Loucy (cell line): Measurements from ENCODE around the gene ICAM1.
A peak's percentile ranks its signal among the peaks of the same experiment; 100 is the strongest.

Experiments used
- H2AFZ ChIP-seq: fragments of 200-600 bp; sonication (generic); 2 replicates; pipeline ENCODE4 v1.6.0; 2016; ENCODE audit warnings: antibody characterized with exemption, mild to moderate bottlenecking, low read length, moderate library complexity
- H3F3A ChIP-seq: fragments of 200-600 bp; 2 replicates; pipeline ENCODE4 v1.6.0; 2016; ENCODE audit warnings: antibody characterized with exemption, low read depth, mild to moderate bottlenecking
- H3K27me3 ChIP-seq: fragments of 200-600 bp; sonication (generic); 2 replicates; pipeline ENCODE4 v1.6.1; 2014; ENCODE audit warnings: low read length, mild to moderate bottlenecking; ENCODE audit not compliant: insufficient read depth, poor library complexity, severe bottlenecking
- H3K36me3 ChIP-seq: fragments of 200-600 bp; sonication (generic); 2 replicates; pipeline ENCODE4 v1.6.1; 2016; ENCODE audit warnings: low read length; ENCODE audit not compliant: insufficient read depth
- H3K4me1 ChIP-seq: fragments of 200-600 bp; sonication (generic); 2 replicates; pipeline ENCODE4 v1.5.1; 2014; ENCODE audit warnings: low read length, mild to moderate bottlenecking; ENCODE audit not compliant: insufficient read depth, poor library complexity, severe bottlenecking
- H3K4me2 ChIP-seq: fragments of 200-600 bp; sonication (generic); 2 replicates; pipeline ENCODE4 v1.6.0; 2014; ENCODE audit warnings: antibody characterized with exemption, low read length, low read depth, mild to moderate bottlenecking; ENCODE audit not compliant: poor library complexity, severe bottlenecking
- H3K4me3 ChIP-seq: fragments of 200-600 bp; sonication (generic); 2 replicates; pipeline ENCODE4 v1.5.1; 2014; ENCODE audit warnings: low read length, mild to moderate bottlenecking, mixed read lengths; ENCODE audit not compliant: poor library complexity, severe bottlenecking
- H3K79me2 ChIP-seq: fragments of 200-600 bp; sonication (generic); 2 replicates; pipeline ENCODE4 v1.6.1; 2014; ENCODE audit warnings: low read length; ENCODE audit not compliant: insufficient read depth
- H3K9ac ChIP-seq: fragments of 200-600 bp; sonication (generic); 2 replicates; pipeline ENCODE4 v1.6.0; 2014; ENCODE audit warnings: mild to moderate bottlenecking, low read depth, low read length, moderate library complexity; ENCODE audit not compliant: poor library complexity, severe bottlenecking
- H3K9me2 ChIP-seq: fragments of 200-600 bp; sonication (generic); replicated peaks from 2 replicates; pipeline ENCODE4 v1.6.1; 2016; ENCODE audit warnings: low read depth, low read length, mixed read lengths
- H3K9me3 ChIP-seq: fragments of 200-600 bp; sonication (generic); 2 replicates; pipeline ENCODE4 v1.6.1; 2014; ENCODE audit warnings: mild to moderate bottlenecking, antibody characterized with exemption, low read length, low read depth; ENCODE audit not compliant: insufficient read depth
- H4K20me1 ChIP-seq: fragments of 200-600 bp; sonication (generic); 2 replicates; pipeline ENCODE4 v1.6.0; 2014; ENCODE audit warnings: antibody characterized with exemption, low read length, mild to moderate bottlenecking; ENCODE audit not compliant: insufficient read depth, poor library complexity, severe bottlenecking
- EZH2phosphoT487 ChIP-seq: fragments of 200-600 bp; IDR thresholded peaks from 2 replicates; pipeline ENCODE4 v1.6.1; 2018; ENCODE audit warnings: antibody characterized with exemption, mild to moderate bottlenecking, moderate library complexity, borderline replicate concordance
- TF ChIP-seq, protein P1 (sequence below): fragments of 200-600 bp; sonication (generic); conservative IDR thresholded peaks from 2 replicates; pipeline ENCODE4 v1.5.1; 2014; ENCODE audit warnings: mild to moderate bottlenecking, antibody characterized with exemption, low read length

ICAM1 gene

DNA sequence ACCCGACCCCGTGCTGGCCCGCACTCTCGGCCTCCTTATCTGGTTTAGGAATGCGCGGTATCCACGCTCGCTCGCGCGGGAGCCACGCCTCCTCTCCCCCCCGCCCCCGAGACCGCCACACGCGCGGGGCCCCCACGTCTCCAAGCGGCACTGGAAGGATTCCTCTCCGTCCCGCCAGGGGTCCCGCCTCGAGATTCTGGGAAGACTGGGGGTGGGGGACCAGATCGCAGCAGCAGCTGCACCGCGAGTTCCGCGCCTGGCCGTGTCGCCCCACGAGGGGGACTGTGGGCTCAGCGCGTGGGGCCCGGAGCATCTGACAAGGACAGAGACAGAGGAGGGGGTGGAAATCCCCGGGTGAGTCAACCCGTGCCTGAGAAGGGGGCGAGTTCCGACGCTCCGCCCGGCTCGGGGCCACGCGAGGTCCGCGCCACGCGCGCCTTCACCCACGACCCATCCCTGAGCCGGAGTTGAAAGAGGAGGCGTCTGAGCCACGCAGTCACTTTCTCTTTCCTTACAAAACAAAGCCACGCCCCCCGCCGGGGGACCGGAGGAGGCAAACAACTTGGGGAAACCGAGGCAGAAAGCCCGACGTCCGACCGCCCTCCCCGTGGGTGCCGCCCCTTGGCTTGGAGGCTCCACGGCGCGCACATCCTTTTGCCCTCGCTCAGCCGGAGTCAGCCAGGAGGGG is 40.6 kb upstream of the ICAM1 start:
- Histone ChIP-seq H3K4me1 (peaks cover 23% of the 10 kb centered on the region), H3K27me3 (no peaks in the 10 kb centered on the region), H2AFZ (peak overlapping the region; percentile 94), H3K9ac (peak overlapping the region; percentile 76), H4K20me1 (no peaks in the 10 kb centered on the region), H3K4me3 (peak overlapping the region; percentile 78), H3F3A (no peaks in the 10 kb centered on the region; the same call in 1 of the 2 replicates), H3K9me3 (no peaks in the 10 kb centered on the region), H3K79me2 (peaks cover 10% of the 10 kb centered on the region; the same call in 1 of the 2 replicates), H3K36me3 (no peaks in the 10 kb centered on the region), H3K4me2 (peak overlapping the region; percentile 82), H3K9me2 (no peaks in the 10 kb centered on the region)
- TF ChIP-seq, protein P1, sequence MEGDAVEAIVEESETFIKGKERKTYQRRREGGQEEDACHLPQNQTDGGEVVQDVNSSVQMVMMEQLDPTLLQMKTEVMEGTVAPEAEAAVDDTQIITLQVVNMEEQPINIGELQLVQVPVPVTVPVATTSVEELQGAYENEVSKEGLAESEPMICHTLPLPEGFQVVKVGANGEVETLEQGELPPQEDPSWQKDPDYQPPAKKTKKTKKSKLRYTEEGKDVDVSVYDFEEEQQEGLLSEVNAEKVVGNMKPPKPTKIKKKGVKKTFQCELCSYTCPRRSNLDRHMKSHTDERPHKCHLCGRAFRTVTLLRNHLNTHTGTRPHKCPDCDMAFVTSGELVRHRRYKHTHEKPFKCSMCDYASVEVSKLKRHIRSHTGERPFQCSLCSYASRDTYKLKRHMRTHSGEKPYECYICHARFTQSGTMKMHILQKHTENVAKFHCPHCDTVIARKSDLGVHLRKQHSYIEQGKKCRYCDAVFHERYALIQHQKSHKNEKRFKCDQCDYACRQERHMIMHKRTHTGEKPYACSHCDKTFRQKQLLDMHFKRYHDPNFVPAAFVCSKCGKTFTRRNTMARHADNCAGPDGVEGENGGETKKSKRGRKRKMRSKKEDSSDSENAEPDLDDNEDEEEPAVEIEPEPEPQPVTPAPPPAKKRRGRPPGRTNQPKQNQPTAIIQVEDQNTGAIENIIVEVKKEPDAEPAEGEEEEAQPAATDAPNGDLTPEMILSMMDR = no peak
- no peak for TF ChIP-seq EZH2phosphoT487

GRCh38 chr19:10230861-10231611 is 39.9 kb upstream of the ICAM1 start, which contains the start of gene S1PR2:
Gene S1PR2, minus strand, starts transcription at chr19:10231331. Its CDS starts 6,426 bp downstream, at chr19:10224905.
- Histone ChIP-seq H3K4me1 (peaks cover 27% of the 10 kb centered on the region), H3F3A (no peaks in the 10 kb centered on the region; the same call in 1 of the 2 replicates), H3K79me2 (peaks cover 10% of the 10 kb centered on the region; the same call in 1 of the 2 replicates)

DNA sequence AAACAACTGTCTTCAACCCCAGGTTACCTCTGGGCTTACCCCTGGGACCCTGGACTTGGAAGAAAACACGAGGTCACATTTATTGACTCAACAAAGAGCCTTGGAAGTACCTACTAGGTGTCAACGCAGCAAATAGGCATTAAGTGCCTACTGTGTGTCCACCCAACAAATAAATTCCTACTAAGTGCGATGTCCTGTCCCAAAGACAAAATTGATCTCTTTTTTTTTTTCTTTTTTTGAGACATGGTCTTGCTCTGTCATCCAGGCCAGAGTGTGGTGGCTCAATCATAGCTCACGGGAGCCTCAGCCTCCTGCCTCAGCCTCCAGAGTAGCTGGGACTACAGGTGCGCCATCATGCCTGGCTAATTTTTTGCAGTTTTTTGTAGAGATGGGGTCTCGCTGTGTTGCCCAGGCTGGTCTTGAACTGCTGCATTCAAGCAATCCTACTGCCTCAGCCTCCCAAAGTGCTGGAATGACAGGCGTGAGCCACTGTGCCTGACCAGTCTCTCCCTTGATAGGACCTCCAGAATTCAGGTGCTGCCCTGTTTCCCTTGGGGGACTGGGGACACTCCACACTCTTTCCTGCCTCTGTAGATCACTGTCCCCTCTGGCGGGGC is 39.2 kb upstream of the ICAM1 start:
- Histone ChIP-seq H2AFZ (peak overlapping the region; percentile 94), H4K20me1 (no peaks in the 10 kb centered on the region), H3K4me2 (peak overlapping the region; percentile 82), H3K9ac (peak overlapping the region; percentile 76), H3F3A (no peaks in the 10 kb centered on the region; the same call in 1 of the 2 replicates), H3K4me3 (peak overlapping the region; percentile 78), H3K79me2 (peaks cover 10% of the 10 kb centered on the region; the same call in 1 of the 2 replicates), H3K27me3 (no peaks in the 10 kb centered on the region), H3K36me3 (no peaks in the 10 kb centered on the region), H3K9me3 (no peaks in the 10 kb centered on the region), H3K4me1 (peaks cover 32% of the 10 kb centered on the region), H3K9me2 (no peaks in the 10 kb centered on the region)
- TF ChIP-seq, protein P1 = no peak
- TF ChIP-seq EZH2phosphoT487 = no peak

More at GRCh38 chr19:10230861-10231611, 39.9 kb upstream of the ICAM1 start, which contains the start of gene S1PR2:
- no peaks in the 10 kb centered on the region for H3K9me2 ChIP-seq
- H2AFZ ChIP-seq = peak within 1 kb of the TSS; percentile 94
- H4K20me1 ChIP-seq = no peaks in the 10 kb centered on the region
- peak within 1 kb of the TSS; percentile 78 for H3K4me3 ChIP-seq
- no peaks in the 10 kb centered on the region for H3K27me3 ChIP-seq
- peak within 1 kb of the TSS; percentile 76 for H3K9ac ChIP-seq
- peak within 1 kb of the TSS; percentile 82 for H3K4me2 ChIP-seq
- TF ChIP-seq, protein P1 = no peak
- no peak for TF ChIP-seq EZH2phosphoT487
- no peaks in the 10 kb centered on the region for H3K36me3 ChIP-seq
- no peaks in the 10 kb centered on the region for H3K9me3 ChIP-seq
